HG03095 (cell line): Measurements from ENCODE around the gene EN1.

ENCODE experiments used
- ATAC-seq: cut with Tn5 transposase; IDR thresholded peaks from one replicate; pipeline ENCODE4 v1.9.1; 2021; ENCODE audit warnings: moderate library complexity; ENCODE audit not compliant: unreplicated experiment

EN1 gene

DNA sequence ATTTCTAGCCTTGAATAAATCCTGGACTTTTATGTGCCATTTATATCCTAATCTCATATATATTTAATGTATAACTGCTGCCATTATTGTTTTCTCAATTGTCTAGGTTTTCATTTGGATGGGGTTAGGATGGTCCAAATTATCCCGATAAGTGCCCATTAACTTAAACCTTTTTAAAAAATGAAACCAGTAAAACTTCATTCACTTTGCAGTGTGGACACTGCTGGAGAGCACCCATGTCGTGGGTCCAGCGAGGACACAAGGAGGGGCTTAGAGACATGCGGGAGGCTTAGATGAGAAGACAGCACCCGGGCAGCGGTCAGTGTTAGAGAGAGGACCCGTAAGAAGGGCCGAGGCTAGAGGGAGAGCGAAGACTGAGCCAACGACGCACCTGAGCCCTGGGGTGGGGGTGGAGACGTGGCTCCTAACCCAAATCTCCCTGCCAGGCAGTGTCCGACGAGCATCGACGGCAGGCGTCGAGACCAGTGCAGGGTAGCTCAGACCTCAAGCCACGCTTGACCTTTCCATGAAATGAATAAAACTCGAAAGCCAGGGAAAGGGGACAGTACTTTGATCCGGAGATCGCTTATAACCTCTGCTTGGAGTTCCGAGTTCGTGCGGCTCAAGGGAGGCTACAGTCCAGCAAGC, 9.0 kb upstream of the EN1 start:
- no peak for ATAC-seq

DNA sequence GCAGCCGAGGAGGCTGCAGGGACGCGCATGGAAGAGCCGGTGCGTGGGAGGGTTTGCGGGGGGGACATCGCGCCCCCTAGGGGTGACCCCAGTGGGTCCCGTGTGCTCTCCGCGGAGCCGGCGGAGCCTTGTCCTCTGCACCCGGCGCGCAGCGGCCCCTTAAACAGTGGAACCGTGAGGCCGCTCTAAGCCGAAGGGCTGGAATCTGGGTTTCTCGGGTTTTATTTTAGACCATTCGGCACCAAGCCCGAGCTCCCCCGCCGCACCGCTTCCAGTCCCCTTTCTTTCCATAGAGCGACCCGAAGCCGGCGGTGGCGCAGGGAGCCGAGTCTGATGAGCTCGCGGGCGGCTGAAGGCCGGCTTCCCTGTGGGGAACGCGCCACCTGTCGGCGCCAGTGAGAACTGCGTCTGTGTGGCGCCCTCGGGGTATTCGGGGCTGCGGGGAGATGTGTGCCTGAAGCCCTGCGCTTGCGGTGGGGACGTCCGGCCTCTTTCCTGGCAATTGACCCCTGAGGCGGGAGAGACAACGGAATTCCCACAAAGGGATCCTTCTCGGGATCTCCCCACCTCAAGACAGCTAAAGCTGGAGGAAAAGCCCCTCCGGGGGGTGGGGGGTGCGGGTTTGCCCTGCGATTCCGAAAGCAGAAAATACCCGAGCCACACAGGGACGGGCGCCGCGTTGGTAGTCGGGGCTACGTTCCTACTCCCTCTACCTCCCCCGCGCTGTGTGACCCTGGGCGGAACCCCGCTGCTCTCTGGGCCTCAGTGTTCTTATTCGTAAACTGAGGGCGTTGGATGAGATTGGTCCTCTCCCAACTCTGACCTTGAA, 8.2 kb upstream of the EN1 start:
- peak; percentile 88 for ATAC-seq

- no peak for ATAC-seq
Observed at GRCh38 chr2:118854507-118855345, 7.3 kb upstream of the EN1 start.

GRCh38 chr2:118853651-118854291, 6.3 kb upstream of the EN1 start:
- no peak for ATAC-seq

GRCh38 chr2:118853129-118853640, 5.7 kb upstream of the EN1 start:
- no peak for ATAC-seq

DNA sequence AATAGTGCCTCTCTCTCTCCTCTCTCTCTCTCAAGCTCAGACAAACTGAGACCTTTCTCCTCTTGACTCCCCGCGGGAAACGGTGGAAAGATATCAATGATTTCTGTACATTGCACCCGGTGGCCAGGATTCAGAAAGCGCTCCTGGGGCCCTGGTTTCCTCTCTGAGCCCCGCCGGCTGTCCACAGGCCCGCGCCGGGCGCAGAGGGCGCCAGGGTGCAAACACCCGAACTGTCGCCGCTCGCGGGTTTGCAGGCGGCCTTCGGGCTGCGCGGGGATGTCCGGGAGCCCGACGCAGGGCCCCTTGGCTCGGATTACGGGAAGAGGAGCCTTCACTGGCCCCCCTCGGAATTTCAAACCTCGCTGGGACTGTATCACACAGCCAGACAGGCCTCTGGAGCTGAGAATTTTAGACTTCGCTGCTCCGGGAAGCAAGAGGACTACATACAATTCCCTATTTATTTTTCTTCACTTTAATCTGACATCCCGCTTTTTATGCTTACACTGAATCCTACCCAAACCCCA, 5.2 kb upstream of the EN1 start:
- no peak for ATAC-seq

DNA sequence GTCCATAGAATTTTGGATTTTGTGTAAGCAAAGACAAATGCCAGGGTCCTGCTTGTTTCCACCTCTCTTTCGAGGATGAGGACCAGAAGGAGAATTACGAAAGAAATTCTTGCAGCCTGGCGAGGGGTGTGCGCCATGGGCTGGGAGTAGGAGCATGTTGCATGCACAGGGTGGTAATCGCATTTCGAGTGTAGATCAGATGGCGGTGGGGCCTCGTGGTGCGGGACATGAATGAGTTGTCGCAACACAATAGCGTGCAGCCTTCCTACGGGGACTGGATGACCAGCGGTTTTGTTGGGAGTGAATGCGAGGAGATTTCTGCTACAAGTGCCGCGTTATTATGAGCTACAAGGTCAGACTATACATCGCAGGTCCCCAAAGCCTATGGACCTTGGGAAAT, 4.2 kb upstream of the EN1 start:
- ATAC-seq, result no peak

DNA sequence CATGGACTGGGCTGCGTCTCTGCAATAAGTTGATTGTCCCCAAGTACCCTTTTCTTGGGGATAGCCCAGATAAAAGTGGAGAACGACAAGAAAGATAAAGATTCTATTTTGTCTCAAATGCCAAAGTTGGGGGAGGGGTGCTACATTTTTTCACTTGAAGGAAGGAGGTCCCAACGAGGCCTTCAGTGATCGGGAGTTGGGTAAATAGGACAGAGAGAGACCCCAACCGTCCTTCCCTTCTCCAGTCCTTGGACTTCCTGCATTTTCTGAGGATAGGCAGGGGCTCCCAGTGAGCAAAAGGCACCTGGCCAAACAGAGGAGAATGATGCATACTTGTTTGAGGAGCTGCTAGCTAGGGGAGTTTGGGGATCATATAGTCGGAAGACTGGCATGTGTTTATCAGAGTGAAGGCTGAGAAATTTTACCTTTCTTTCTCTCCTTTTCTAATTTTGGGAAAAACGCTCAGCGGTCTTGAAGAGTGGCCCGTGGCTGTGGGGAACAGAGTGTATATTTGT, 3.5 kb upstream of the EN1 start:
- no peak for ATAC-seq

GRCh38 chr2:118850168-118850900, 2.9 kb upstream of the EN1 start:
- ATAC-seq, result no peak

GRCh38 chr2:118849226-118850167, 2.0 kb upstream of the EN1 start:
- ATAC-seq, result no peak

GRCh38 chr2:118848381-118849225, 1.2 kb upstream of the EN1 start:
- ATAC-seq, result no peak

DNA sequence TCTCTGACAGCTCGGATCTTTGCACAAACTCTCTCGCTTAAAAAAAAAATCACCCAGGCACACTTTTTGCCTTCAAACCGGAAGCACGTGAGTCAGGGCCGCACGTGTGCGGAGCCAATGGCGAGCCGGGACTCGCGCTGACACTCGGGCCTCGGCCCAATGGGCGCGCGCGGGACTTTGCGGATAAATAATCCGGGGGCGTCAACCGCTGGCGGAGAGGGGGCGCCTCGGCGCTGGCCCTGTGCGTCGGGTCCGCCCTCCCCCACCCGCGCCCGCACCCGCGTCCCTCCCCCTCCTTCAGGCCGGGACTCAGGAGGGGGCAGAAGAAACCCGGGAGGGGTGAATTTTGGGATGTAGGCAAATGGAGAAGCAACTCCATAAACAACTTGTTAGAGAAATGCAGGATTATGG, 319 bp upstream of the EN1 start:
- no peak for ATAC-seq

- ATAC-seq, result no peak
Observed at GRCh38 chr2:118846442-118846952, 951 bp downstream of the EN1 start.

GRCh38 chr2:118845522-118846441, 1.7 kb downstream of the EN1 start:
- ATAC-seq, result no peak

GRCh38 chr2:118845005-118845521, 2.4 kb downstream of the EN1 start:
- no peak for ATAC-seq

GRCh38 chr2:118844261-118845004, 3.0 kb downstream of the EN1 start:
- ATAC-seq, result no peak
